GM12878 (cell line): ENCODE data around the gene TREM1. TPM values are rescaled to one million over a fixed set of nuclear protein-coding genes. Genes with fewer than 3 reads are reported as not detected.
A peak's percentile ranks its signal among the peaks of the same experiment; 100 is the strongest.

Source experiments
- CHD4 ChIP-seq: fragments of 200-600 bp; sonication (generic); IDR thresholded peaks from 2 replicates; pipeline ENCODE4 v1.6.1; 2016; ENCODE audit warnings: mild to moderate bottlenecking
- IRF5 ChIP-seq: fragments of 450-650 bp; IDR thresholded peaks from 2 replicates; pipeline ENCODE4 v1.6.1; 2017; ENCODE audit warnings: borderline replicate concordance
- SMC3 ChIP-seq: IDR thresholded peaks from 2 replicates; pipeline ENCODE4 v1.6.1; 2011; ENCODE audit warnings: low read length, improper control_type of control experiment, borderline replicate concordance
- polyA plus RNA-seq, 11 experiments: library from polyadenylated mRNA; depleted of rRNA in 4 of 11; unstranded in 6 of 11; stranded (reverse) in 5 of 11; fragments of >200 nt; fragmentation: Nextera tagmentation in 4 of 11; fragmentation: Illumina TruSeq in 1 of 11; extraction: Ambion mirVana in 4 of 11; extraction: Trizol in 1 of 11; gene quantifications; 1 replicate in 1 of 11; 2 replicates in 10 of 11; pipeline versions ENCODE4 v1.2.1 to v1.2.3, GENCODE V29; 2011 to 2016; ENCODE audit warnings: inconsistent platforms in 2 of 11, missing spikeins in 2 of 11, low read depth in 1 of 11
- total RNA-seq, 4 experiments: library from RNA; depleted of rRNA in 3 of 4; stranded (reverse); fragments of >200 nt in 3 of 4; fragmentation: Illumina TruSeq in 1 of 4; extraction: Trizol in 1 of 4; gene quantifications; 2 replicates each; pipeline versions ENCODE4 v1.2.1 to v1.2.3, GENCODE V29; 2013 to 2021
- TF ChIP-seq, protein P1 (sequence below), 3 experiments: IDR thresholded peaks in 2 of 3; conservative IDR thresholded peaks in 1 of 3; 2 replicates each; pipeline ENCODE4 v1.5.1; 2011; ENCODE audit warnings: low read depth in 3 of 3, low read length in 3 of 3, mild to moderate bottlenecking in 3 of 3, control low read depth in 2 of 3, moderate library complexity in 2 of 3, inconsistent platforms in 1 of 3, mixed read lengths in 1 of 3; ENCODE audit not compliant: control insufficient read depth in 2 of 3, insufficient read depth in 1 of 3; ENCODE audit errors: extremely low read depth in 1 of 3
- TF ChIP-seq, protein P2 (sequence below): IDR thresholded peaks from 2 replicates; pipeline ENCODE4 v1.6.1; 2012; ENCODE audit warnings: low read depth, low read length, improper control_type of control experiment
- TF ChIP-seq, protein P3 (sequence below): IDR thresholded peaks from 2 replicates; pipeline ENCODE4 v1.6.1; 2011; ENCODE audit warnings: borderline replicate concordance, low read depth, mild to moderate bottlenecking, moderate library complexity, mixed read lengths, low read length; ENCODE audit not compliant: insufficient read depth; ENCODE audit errors: extremely low read length

Gene TREM1
- total and polyA plus RNA-seq, 10 of the 15 experiments (the other 5 are each of a cell fraction or from before 2014, with no cell fraction given): 0.09 to 2.6 (median 0.28) TPM; not detected in 2

DNA sequence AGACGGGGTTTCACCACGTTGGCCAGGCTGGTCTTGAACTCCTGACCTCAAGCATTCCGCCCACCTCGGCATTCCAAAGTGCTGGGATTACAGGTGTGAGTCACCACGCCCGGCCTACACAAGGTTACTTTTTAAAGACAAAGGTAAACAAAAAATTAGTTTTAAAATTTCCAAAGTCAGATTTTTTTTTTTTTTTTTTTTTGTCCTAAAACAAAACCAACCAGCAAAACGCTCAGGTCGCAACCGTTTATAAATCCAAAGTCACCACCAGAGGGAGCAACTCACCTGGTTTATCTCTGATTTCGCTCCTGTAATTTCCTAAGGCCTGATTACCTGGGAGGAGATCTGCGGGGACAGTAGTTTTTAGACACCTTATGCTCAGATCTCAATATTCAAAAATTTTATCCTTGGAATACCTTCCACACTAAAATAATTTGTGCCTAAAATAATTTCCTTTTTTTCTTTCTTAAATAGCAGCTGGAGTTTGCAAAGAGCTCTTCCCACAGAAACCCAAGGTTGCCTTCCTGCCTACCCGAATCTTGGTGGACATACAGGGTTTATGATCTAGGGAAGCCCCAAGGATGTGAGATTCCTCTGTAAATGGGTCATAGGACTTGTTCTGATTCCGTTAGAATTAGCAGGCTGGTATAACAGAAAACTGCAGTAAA lies 19.8 kb upstream of the TREM1 start (continued):
- TF ChIP-seq, protein P1, sequence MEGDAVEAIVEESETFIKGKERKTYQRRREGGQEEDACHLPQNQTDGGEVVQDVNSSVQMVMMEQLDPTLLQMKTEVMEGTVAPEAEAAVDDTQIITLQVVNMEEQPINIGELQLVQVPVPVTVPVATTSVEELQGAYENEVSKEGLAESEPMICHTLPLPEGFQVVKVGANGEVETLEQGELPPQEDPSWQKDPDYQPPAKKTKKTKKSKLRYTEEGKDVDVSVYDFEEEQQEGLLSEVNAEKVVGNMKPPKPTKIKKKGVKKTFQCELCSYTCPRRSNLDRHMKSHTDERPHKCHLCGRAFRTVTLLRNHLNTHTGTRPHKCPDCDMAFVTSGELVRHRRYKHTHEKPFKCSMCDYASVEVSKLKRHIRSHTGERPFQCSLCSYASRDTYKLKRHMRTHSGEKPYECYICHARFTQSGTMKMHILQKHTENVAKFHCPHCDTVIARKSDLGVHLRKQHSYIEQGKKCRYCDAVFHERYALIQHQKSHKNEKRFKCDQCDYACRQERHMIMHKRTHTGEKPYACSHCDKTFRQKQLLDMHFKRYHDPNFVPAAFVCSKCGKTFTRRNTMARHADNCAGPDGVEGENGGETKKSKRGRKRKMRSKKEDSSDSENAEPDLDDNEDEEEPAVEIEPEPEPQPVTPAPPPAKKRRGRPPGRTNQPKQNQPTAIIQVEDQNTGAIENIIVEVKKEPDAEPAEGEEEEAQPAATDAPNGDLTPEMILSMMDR (IDR thresholded peaks at IDR 0.05 in 2 of 3, conservative IDR thresholded peaks at IDR 0.05 in 1 of 3; ENCODE audit: control insufficient read depth in 2 of 3, extremely low read depth in 1 of 3, insufficient read depth in 1 of 3, low read depth in 3 of 3, low read length in 3 of 3): peak; percentile 50 to 66 (median 63)
- TF ChIP-seq, protein P2, sequence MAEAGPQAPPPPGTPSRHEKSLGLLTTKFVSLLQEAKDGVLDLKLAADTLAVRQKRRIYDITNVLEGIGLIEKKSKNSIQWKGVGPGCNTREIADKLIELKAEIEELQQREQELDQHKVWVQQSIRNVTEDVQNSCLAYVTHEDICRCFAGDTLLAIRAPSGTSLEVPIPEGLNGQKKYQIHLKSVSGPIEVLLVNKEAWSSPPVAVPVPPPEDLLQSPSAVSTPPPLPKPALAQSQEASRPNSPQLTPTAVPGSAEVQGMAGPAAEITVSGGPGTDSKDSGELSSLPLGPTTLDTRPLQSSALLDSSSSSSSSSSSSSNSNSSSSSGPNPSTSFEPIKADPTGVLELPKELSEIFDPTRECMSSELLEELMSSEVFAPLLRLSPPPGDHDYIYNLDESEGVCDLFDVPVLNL: no peak
- TF ChIP-seq CHD4: no peak
- TF ChIP-seq, protein P3, sequence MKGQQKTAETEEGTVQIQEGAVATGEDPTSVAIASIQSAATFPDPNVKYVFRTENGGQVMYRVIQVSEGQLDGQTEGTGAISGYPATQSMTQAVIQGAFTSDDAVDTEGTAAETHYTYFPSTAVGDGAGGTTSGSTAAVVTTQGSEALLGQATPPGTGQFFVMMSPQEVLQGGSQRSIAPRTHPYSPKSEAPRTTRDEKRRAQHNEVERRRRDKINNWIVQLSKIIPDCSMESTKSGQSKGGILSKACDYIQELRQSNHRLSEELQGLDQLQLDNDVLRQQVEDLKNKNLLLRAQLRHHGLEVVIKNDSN: no peak
- peak; percentile 55; the same call in 1 of the 2 replicates for TF ChIP-seq SMC3
- TF ChIP-seq IRF5: no peak
